Skin epidermis (tissue), 12 donors: ENCODE data around the gene SIM1.

Experiments used
- H3K27ac ChIP-seq, 21 experiments: fragments of 200-600 bp; sonication (generic) in 11 of 21; one replicate each; pipeline ENCODE4 v1.5.0; 2020; ENCODE audit warnings: mild to moderate bottlenecking in 3 of 21, inconsistent platforms in 2 of 21, moderate library complexity in 2 of 21
- H3K4me3 ChIP-seq, 7 experiments: fragments of 200-600 bp; sonication (generic) in 2 of 7; one replicate each; pipeline ENCODE4 v1.5.0; 2020; ENCODE audit warnings: inconsistent platforms in 2 of 7, mild to moderate bottlenecking in 2 of 7, moderate library complexity in 1 of 7

The SIM1 gene, protein sequence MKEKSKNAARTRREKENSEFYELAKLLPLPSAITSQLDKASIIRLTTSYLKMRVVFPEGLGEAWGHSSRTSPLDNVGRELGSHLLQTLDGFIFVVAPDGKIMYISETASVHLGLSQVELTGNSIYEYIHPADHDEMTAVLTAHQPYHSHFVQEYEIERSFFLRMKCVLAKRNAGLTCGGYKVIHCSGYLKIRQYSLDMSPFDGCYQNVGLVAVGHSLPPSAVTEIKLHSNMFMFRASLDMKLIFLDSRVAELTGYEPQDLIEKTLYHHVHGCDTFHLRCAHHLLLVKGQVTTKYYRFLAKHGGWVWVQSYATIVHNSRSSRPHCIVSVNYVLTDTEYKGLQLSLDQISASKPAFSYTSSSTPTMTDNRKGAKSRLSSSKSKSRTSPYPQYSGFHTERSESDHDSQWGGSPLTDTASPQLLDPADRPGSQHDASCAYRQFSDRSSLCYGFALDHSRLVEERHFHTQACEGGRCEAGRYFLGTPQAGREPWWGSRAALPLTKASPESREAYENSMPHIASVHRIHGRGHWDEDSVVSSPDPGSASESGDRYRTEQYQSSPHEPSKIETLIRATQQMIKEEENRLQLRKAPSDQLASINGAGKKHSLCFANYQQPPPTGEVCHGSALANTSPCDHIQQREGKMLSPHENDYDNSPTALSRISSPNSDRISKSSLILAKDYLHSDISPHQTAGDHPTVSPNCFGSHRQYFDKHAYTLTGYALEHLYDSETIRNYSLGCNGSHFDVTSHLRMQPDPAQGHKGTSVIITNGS

GRCh38 chr6:100464903-100465700 is at the start of gene SIM1:
Gene SIM1 (minus strand): TSS chr6:100464921. CDS start chr6:100463468, 1,453 bp downstream.
- H3K4me3 ChIP-seq, result peak within 1 kb of the TSS; percentile 9 to 42 (median 27)
- H3K27ac ChIP-seq, result peak within 1 kb of the TSS in 14 of 21 experiments; percentile 4 to 80 (median 72)

GRCh38 chr6:100512203-100512862 is 47.6 kb upstream of the SIM1 start:
- H3K27ac ChIP-seq, result no peak overlapping the region
- H3K4me3 ChIP-seq, result no peak overlapping the region

GRCh38 chr6:100509101-100509500 is 44.4 kb upstream of the SIM1 start:
- Histone ChIP-seq H3K4me3 (no peak overlapping the region), H3K27ac (no peak overlapping the region)

DNA sequence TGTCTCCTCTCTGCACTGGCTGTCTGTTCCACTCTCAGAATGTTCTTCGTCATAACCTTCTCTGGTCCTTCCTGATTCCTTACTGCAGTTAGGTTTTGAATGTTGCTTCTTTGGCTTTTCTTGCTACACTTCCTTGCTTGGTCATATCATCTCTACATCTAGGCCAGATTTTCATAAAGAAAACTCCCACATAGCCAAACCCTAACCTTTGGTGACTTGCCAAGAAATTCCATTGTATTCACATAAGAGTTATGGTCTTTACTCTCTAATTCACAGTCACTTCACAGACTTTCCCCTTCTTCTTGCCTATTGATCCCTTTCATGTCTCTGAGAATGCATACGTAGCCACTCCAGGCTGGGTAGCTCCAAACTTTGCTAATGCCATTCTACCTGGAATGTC is 41.9 kb upstream of the SIM1 start:
- H3K4me3 ChIP-seq, result no peak overlapping the region
- no peak overlapping the region for H3K27ac ChIP-seq

DNA sequence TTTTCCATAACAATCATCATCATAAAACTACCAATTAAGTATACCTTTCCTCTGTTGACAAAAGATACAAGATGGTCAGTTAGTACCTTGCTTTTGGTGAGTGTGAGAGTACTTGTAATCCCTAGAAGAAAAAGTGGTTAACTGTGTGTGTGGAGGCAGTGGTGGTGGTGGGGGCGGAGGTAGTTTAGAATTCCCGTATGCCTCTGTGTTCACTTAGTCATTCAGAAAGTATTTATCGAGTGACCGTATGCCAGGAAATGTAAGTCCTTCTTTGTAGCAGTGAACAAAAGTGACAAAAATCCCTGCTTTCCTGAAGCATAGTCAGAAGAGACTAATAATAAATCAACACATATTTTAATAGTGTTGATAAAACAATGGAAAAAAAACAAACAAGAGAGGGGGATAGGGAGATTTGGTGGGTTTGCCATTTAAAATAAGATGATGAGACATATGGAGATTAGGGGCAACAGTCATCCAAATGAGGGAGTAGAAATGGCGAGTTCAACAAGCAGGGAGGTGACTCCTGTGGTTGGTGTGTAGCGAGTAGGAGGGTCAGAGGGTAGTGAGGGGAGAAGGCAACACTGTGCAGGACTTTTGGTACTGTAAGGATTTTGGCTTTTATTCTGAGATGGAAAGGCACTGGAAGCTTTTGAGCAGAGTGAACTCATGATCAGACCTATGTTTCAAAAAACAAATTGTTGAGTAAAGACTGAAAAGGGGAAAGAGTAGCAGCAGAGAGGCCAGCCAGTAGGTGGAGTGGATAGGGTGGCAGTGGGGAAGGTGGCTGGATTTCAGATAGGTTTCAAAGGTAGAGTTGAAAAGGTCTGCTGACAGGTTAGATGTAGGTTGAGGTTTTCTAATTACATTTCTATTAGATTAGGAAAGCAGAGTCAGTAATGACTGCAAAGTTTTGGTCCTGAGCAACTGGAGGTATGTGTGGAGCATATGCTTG is 40.3 kb upstream of the SIM1 start:
- H3K4me3 ChIP-seq, result no peak overlapping the region
- H3K27ac ChIP-seq, result peak overlapping the region in 1 of 21 experiments; percentile 24

GRCh38 chr6:100503043-100503705 is 38.5 kb upstream of the SIM1 start:
- Histone ChIP-seq H3K4me3 (no peak overlapping the region), H3K27ac (no peak overlapping the region)

DNA sequence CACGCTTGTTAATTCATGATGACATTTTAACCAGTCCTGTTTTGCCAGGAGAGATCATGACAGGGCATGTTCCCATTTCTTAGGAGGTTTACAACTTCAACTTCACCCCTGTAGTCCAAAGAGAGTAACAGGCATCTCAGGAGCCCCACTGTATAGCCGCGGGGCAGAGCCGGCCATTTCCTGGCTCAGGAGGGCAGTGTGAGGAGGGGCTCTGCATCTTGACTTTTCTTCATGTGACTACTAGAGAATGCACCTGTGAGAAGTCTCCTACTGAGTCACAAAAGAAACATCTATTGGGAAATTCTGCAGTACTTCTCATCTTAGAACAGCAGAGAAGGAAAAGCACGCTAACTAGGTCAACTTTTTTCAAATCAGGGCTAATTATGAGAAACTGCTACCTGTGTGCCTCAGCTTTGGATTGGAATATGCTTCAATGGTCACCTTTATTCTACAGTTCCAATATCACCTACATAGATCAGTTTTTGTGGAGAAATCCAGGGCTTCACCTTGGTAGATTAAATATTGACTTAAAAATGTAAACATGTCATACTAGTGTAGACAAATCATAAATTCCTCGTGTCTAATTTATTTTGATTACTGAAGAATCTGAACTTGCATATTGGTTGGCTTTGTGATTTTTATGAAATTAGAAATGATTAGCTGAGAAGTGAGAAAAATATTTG is 28.6 kb upstream of the SIM1 start:
- H3K4me3 ChIP-seq, result no peak overlapping the region
- H3K27ac ChIP-seq, result no peak overlapping the region

GRCh38 chr6:100491952-100492670 is 27.4 kb upstream of the SIM1 start:
- Histone ChIP-seq H3K4me3 (no peak overlapping the region), H3K27ac (no peak overlapping the region)

- no peak overlapping the region for H3K27ac ChIP-seq
- no peak overlapping the region for H3K4me3 ChIP-seq
Observed at GRCh38 chr6:100490065-100490464, 25.3 kb upstream of the SIM1 start.

DNA sequence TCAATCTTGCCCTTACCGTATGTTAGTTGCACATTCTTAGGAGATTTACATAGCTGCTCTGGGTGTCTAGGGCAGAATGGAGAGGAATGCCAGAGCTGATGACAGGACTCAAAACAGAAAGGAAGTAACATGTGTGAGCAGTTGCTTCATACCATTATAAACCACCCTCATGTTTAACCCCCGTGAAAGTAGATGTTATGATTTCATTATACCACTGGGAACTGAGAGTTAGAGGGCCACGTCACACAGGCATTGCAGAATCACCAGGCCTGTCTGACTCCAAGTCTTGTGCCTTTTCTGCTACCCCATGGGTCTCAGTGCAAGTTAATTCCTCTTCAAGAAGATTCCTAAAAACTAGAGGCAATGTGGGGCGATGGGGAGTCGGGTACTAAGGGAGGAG is 23.5 kb upstream of the SIM1 start:
- H3K27ac ChIP-seq, result no peak overlapping the region
- H3K4me3 ChIP-seq, result no peak overlapping the region

- H3K4me3 ChIP-seq, result no peak overlapping the region
- H3K27ac ChIP-seq, result no peak overlapping the region
Observed at GRCh38 chr6:100487638-100488037, 22.9 kb upstream of the SIM1 start.

DNA sequence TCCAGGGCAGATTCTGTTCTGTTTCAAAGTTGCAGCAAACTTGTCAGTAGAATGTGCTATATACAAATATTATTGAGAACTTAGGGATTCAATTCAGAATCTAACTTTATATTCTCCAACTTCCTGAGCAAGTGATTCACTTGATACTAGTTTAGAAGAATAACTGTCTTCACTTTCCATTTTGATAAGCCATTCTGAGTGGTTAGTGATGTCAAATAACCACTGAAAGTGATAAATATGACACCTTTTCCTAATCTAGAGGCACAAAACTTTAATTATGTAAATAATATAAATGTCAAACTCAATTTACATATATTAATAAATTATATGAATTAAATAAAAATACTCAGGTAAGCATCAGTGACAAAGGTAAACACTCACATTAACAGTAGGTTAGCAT is 20.5 kb upstream of the SIM1 start:
- Histone ChIP-seq H3K4me3 (no peak overlapping the region), H3K27ac (no peak overlapping the region)

- H3K4me3 ChIP-seq, result no peak overlapping the region
- H3K27ac ChIP-seq, result no peak overlapping the region
Observed at GRCh38 chr6:100484474-100484873, 19.8 kb upstream of the SIM1 start.

DNA sequence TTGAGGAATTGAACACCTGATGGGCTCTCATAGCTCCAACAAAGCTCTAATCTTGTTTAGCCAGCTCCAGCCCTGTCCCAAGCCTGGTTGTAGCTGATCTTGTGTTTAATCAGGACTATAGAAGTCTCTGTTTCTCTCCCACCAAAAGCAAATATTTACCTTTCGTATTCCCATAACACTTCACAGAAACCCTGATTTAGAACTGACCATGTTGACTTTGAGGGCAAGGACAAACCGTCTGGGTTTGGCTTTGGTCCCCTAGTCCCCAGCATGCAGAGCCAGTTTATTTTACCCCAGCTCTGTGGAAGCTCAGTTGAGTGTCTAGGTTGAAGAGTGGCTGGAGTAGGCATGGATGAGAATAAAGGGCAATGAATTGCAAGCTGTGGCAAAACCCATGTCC is 18.0 kb upstream of the SIM1 start:
- Histone ChIP-seq H3K27ac (no peak overlapping the region), H3K4me3 (no peak overlapping the region)

DNA sequence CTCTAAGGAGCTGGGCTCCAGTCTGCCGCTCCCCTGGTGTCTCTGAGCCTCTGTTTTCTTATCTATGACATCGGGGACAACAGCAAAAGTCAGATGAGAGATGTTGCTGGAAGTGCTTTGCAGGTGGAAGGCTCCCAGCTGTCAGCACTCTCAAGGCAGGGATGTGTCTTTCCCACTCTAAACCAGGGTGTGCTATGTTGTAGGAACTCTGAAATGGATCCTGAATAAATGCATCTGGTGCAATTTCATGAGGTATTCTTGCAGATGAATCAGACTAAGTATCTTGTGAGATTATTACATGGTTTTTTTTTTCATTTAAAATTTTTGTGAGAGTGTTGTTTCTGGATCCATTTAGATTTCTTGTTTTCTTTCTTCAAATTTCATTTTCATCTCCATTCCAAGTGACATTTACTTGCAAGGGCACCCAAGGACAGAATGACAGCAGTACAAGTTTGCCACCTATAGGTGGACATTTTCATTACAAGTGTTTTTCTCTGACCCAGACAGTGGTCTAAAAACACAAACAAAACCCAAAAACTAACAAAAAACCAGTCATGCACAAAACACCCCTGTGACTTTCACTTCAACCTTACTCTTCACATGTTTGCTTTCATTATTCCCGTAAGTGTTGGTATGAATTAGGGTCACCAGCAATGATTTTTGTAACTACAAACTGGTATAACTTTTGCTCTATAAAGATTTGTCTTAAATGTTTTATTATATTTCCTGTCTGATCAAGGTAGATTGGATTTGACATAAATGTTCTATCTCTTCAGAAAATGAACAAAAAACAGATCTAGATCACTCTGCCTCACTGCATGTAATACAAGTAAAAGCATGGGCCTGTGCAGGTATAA is 14.7 kb upstream of the SIM1 start:
- H3K4me3 ChIP-seq, result no peak overlapping the region
- no peak overlapping the region for H3K27ac ChIP-seq
